DOHH2 (cell line): Measurements from ENCODE around the gene ANKMY1.

Experiments used
- CTCF ChIP-seq: fragments of 200-600 bp; sonication (generic); IDR thresholded peaks from one replicate; pipeline ENCODE4 v1.5.1; 2014; ENCODE audit warnings: antibody characterized with exemption, mild to moderate bottlenecking, low read depth, low read length; ENCODE audit not compliant: poor library complexity, severe bottlenecking
- EZH2phosphoT487 ChIP-seq: fragments of 200-600 bp; sonication (generic); IDR thresholded peaks from 2 replicates; pipeline ENCODE4 v1.6.1; 2017; ENCODE audit warnings: borderline replicate concordance, mild to moderate bottlenecking, antibody characterized with exemption, low read length, moderate library complexity, mixed read lengths

DNA sequence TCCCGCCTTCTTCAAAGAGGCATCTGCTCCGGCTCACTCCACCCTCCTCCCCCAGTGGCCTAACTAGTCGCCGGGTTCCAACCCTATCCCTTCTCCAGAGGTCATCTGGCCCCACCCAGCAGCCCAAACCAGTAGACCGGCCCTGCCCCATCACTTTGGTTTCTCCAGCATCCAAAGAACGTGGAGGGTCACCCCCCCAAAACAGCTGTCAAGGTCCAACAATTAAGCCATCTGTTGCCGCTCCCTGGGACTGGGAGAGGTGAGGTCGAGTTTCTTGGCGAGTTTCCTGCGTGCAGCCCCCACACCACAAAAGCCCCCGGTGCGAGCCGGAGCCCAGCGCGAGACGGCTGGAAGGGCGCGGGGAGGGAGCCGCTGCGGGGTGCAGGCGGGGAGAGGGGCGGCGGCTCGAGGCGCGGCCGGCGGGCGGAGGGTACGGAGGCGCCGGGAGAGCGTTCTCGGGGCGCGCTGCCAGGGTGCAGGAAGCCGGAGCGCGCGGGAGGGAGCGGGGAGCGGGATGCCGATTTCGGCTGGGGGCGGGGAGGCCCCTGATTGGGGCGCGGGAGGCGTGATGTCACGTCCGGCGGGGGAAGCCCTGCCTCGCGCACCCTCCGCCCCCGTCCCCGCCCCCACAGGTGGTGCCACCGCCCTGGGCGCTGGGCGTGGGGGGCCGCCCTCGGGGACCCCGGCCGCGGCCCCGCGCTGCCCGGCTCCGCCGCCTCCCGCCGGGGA is 122.9 kb downstream of the ANKMY1 start:
- TF ChIP-seq CTCF (no peak), EZH2phosphoT487 (no peak)
